Adipose tissue (tissue), 3 donors: ENCODE data around the gene CCDC81. TPM values are rescaled to one million over a fixed set of nuclear protein-coding genes. Genes with fewer than 3 reads are reported as not detected.
"Not testable (repeated sequence)": the region's sequence is repeated elsewhere in the genome, so short reads cannot be mapped to it uniquely, and the experiment has no call there.

ENCODE experiments used
- H3K27ac ChIP-seq: one replicate; pipeline ENCODE4 v1.5.1; 2013; ENCODE audit warnings: low read depth, low read length
- WGBS, 3 donors: extraction: QIAGEN DNeasy Blood & Tissue Kit; methylation state at CpG; one replicate each; pipeline ENCODE4 v1.1.7; 2013; 5-methylcytosine and 5-hydroxymethylcytosine counted together
- polyA plus RNA-seq, 3 donors: library from polyadenylated mRNA; stranded (reverse); fragments of 200-250 nt; gene quantifications; one replicate each; pipeline ENCODE4 v1.2.3, GENCODE V29; 2013
- donor health status: healthy with polysubstance abuse.
- donor health status: Bipolar disorder and iron deficiency.
- donor health status: healthy.

CCDC81 gene
- polyA plus RNA-seq, 3 donors: 0.12 to 0.52 (median 0.34) TPM

DNA sequence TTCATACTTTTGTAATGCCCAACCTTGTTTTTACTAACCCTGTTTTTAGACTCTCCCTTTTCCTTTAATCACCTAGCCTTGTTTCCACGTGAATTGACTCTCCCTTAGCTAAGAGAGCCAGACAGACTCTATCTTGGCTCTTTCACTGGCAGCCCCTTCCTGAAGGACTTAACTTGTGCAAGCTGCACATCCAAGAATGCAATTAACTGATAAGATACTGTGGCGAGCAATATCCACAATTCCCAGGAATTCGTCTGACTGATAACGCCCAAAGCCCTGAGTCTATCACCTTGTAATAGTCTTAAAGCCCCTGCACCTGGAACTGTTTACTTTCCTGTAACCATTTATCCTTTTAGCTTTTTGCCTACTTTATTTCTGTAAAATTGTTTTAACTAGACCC lies 48.8 kb downstream of the CCDC81 start:
- 40 to 55% (median 55%) methylated on average over 4 of the region's 4 CpGs for WGBS, 3 donors
- not testable (repeated sequence) for H3K27ac ChIP-seq

DNA sequence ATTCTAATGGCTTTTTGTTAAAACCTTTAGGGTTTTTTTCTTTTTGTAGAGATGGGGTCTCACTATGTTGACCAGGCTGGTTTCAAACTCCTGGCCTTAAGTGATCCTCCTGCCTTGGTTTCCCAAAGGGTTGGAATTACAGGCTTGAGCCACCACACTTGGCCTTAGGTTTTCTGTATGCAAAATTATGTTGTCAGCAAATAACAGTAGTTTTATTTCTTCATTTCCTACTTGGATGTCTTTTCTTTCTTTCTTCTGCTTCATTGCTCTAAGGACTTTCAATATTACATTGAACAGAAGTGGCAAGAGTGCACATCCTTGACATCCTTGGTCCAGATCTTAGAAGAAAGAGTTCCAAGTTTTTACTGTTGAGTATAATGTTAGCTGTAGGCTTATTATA lies 52.8 kb downstream of the CCDC81 start:
- no peak overlapping the region for H3K27ac ChIP-seq

DNA sequence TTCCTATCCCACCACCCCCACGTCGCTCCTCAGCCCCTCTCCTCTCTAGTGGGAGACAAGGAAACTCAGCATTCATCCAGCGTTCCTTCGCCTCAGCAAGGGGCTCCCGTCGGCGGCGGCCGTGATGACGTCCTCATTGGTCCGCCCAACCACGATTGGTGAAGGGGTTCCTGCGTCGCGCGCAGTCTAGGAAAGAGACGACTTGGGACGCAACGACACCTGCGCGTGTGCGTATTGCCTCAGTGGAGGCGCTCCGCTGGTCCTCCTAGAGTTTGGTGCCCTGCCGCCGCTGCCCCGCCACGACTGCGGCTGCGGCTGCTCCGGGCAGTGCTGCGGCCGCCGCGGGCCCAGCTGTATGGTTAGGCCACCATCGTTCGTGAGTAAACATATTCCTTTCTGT lies 56.6 kb downstream of the CCDC81 start:
- WGBS, 3 donors: 86 to 92% (median 91%) methylated on average over 36 to 37 of the region's 37 CpGs
- H3K27ac ChIP-seq: no peak overlapping the region

DNA sequence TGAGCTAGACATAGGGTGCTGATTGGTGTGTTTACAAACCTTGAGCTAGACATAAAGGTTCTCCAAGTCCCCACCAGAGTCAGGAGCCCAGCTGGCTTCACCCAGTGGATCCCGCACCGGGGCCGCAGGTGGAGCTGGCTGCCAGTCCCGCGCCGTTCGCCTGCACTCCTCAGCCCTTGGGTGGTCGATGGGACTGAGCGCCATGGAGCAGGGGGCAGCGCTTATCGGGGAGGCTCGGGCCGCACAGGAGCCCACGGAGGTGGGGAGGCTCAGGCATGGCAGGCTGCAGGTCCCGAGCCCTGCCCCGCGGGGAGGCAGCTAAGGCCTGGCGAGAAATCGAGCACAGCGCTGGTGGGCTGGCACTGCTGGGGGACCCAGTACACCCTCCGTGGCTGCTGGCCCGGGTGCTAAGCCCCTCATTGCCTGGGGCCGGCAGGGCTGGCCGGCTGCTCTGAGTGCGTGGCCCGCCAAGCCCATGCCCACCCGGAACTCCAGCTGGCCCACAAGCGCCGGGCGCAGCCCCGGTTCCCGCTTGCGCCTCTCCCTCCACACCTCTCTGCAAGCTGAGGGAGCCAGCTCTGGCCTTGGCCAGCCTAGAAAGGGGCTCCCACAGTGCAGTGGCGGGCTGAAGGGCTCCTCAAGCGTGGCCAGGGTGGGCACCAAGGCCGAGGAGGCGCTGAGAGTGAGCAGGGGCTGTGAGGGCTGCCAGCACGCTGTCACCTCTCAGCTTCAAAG lies 58.8 kb downstream of the CCDC81 start:
- 95 to 98% (median 96%) methylated on average over 23 to 38 of the region's 38 CpGs for WGBS, 3 donors
- H3K27ac ChIP-seq: not testable (repeated sequence)

DNA sequence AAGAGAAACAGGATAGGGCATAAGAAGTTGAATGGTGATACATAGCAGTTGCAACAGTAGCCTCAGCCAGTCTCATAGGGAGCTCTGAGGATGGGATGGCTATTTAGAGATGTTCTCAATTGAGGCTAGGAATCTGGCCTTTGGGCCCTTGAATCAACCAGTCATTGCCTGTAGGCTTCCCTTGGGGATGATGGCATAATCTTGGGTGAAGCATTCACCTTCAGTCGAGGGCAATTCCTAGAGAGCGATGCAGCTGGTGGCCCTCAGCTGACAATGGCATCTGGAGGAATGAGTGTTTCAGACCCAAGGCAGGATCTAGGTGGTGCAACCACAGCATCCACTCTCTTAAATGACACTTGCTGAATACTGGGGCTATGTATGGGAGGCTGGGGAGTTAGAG lies 61.0 kb downstream of the CCDC81 start:
- H3K27ac ChIP-seq: no peak overlapping the region
- 94 to 99% (median 97%) methylated on average over 2 of the region's 2 CpGs for WGBS, 3 donors

DNA sequence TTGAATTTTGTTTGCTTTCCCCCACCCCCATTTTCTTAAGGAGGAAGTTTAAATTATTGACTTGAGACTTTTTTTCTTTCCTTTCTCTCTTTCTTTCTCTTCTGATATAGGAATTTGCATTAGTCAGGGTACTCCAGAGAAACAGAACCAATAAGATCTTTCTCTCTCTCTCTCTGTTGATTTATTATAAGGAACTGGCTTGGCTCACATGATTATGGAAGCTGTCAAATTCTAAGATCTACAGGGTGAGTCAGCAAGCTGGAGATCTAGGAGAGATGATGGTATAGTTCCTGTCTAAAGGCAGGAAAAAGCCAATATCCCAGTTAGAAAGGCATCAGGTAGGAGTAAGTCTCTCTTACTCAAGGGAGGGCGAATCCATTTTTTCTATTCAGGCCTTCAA lies 64.0 kb downstream of the CCDC81 start:
- no peak overlapping the region for H3K27ac ChIP-seq
- WGBS, 3 donors: 100% methylated on average over 1 of the region's 1 CpG

DNA sequence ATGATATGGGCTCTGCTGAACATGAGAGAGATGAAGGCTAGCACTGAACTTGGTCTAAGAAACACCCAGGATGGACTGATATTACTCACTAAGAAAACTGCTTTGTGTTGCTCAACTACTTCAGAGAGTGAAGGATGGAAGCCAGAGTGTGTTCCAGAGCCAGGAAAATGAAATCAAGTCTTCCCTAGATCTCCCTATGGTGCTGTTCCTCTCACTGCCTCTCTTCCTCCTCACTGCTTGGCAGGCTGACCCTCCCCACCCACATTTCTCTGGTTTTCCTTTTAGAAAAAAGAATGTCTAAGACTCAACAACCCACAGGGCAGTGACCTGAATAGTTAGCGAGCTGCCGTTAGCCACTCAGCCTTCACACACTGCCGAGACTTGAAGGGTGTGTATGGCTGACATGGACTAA lies 65.6 kb downstream of the CCDC81 start:
- no peak overlapping the region for H3K27ac ChIP-seq

DNA sequence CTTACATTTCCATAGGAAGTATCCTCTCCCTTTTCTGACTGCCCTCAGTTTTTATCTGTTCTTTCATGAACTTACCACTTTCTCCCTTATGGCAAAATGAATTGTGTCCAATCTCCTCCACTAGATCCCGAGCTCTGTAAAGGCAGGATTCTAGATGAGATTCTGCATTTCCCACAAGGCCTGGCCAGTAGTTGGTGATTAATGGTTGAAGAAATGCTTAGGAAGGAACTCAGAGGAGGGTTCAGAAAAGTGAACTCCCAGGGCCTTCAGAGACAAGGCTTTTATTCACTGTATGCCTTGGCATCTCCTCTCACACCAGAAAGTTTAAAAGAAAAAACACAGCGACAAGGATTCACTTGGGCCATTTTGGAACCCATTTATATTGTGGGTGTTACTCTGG lies 66.2 kb downstream of the CCDC81 start:
- no peak overlapping the region for H3K27ac ChIP-seq
- WGBS, 3 donors: 50 to 70% (median 55%) methylated on average over 2 of the region's 2 CpGs

More for the DNA sequence above, 65.6 kb downstream of the CCDC81 start:
- 47 to 86% (median 63%) methylated on average over 3 of the region's 3 CpGs for WGBS, 3 donors

DNA sequence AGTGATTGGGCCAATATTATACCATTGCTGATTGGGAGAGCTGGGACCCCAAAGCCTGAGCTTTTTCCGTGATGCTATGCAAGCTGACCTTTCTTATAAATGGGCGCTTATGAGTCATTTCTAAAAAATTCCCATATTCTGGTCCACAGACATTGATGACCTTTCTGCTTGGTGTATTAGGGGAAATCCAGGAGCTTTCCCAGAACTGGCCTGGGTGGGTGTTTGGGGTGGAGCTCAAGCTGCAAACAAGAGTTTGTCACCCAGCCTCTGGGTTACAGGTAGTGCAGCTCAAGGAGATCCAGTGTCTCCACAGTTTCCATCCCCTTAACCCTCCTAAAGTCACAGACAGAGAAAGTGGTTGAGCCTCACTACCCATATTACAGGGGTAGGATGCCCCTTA lies 67.7 kb downstream of the CCDC81 start:
- WGBS, 3 donors: 75 to 91% (median 81%) methylated on average over 2 of the region's 2 CpGs
- H3K27ac ChIP-seq: no peak overlapping the region

DNA sequence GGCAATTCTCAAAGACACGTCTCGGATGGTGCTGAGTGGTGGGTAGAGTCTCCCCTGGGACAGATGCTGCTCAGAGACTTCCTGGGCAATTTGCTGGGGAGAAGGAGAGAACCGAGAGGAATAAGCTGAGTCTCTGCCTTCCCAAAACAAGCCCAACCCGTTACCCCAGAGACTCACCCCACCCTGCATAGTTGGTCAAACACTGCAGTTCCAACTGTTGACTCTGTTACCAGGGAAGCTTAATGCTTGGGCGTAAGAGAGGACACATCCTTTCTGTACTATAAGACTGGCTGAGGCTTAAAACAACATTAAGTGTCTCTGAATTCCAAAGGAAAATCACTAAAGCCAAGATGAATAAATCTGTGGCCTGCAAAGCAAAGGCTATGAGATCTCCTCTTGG lies 68.1 kb downstream of the CCDC81 start:
- 75 to 89% (median 76%) methylated on average over 5 of the region's 5 CpGs for WGBS, 3 donors
- H3K27ac ChIP-seq: no peak overlapping the region

DNA sequence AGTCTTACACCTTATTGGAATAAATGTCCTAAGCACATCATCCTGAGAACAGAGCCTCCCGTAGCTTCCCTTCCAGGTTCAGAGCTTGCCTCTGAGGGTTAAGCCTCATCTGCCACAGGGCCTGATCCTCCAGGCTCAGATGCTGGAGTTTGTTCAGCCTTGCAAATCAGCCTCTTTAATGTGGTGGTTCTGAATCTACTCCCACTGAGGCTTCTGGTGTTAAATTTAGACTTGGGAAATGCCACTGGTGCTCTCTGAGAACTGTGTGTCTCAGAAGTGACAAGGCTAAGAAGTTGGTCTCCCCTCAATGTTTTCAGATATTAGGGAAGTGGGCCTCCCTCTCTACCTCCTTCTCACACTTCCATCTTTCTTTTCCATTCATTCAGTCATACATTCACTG lies 68.7 kb downstream of the CCDC81 start:
- 0 to 2% (median 0%) methylated on average over 1 of the region's 1 CpG for WGBS, 3 donors

DNA sequence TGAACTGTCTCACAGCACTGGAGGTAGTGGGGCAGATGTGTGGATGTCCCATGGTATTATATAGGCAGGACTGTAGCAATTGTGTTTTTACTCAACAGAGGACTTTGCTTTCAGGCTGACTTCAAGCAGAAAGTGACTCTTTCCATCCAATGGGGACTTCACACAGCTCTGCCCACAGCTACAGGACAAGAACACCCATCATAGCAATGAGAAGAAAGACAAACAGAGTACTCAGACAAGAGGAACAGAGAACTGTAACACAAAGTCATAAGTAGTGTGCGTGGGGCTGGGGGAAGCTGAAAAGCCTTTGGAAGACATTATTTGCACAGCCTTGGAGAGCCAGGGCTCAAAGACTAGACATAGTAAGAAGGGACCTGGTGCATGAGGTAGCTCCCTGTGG lies 70.3 kb downstream of the CCDC81 start:
- no peak overlapping the region for H3K27ac ChIP-seq
- 94 to 100% (median 100%) methylated on average over 1 of the region's 1 CpG for WGBS, 3 donors

More for the DNA sequence above, 68.7 kb downstream of the CCDC81 start:
- no peak overlapping the region for H3K27ac ChIP-seq

DNA sequence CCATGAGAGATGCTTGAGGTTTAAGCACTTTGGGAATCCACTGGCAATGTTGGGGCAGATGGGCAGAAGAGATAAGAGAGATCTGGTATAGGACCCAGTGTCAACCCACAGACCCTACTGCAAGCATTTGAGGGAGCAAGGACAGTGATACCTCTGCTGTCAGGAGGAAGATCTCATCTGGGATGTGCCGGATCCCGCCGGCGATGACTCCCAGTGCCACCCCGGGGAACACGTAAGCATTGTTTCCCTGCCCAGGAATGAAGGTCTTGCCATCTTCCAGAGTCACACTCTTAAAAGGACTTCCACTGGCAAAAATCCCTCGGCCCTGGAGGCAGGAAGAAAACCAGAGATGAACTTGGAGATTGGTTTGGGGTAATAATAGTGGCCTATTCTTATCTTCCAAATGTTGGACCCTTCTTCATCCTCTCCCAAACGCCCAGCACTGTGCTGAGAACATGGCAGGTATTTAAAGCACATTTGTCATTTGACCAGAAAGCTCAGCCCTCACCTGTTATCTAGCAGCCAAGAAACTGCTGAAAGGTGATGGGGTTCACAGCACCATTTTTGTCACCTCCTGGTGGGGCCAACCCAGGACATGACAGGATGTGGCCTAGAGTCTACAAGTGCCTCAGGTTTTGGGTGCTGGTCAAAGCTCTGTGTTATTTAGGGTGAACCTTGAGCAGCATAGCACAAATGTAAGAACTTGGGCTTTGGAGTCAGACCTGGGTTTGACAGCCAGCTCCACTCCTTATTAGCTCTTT lies 71.7 kb downstream of the CCDC81 start:
- no peak overlapping the region for H3K27ac ChIP-seq
- 92 to 95% (median 94%) methylated on average over 8 of the region's 8 CpGs for WGBS, 3 donors

DNA sequence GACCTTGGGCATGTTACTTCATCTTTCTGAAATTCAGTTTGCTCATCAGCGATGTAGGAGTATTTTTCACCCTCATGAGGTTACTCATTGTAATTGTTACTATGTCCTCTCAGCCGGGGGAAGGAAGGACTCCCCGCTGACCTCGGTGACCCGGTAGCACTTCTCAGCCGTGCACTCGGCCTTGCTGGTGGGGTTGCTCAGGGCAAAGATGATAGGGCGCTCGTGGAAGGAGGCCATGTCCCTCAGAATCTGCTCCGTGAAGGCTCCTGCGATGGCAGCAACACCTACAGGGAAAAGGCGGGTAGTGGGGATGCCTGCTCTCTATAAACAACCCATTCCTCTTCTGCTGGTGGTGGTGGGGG lies 72.2 kb downstream of the CCDC81 start:
- H3K27ac ChIP-seq: no peak overlapping the region
- WGBS, 3 donors: 95 to 96% (median 96%) methylated on average over 12 of the region's 12 CpGs

DNA sequence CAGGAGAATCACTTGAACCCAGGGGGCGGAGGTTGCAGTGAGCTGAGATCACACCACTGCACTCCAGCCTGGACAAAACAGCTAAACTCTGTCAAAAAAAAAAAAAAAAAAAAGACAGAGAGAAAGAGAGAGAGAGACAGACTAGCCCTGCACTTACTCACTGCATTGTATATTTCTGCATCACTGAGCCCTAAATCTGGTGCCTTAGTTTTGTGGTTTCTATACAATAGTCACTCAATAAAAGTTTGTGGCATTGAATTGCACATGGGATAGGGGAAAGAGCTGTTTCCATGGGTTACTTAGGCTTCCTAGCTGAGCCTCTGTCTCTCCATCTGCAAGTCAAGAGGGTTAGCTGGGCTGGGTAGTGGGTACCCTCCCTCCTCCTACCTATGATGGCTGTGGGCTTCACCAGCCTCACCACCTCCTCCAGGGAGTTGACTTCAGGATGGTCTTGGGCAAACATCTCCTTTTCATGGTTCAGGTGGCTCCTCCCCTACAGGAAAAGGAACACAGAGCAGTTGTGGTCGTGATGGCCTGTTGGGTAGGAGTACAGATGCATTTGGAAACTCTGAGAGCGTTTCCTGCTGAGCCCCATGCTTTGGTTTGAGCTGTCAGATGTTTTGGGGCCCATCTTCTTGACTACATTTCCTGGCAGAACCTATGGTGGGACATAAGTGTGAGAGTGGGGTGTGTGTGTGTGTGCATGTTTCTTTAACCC lies 73.2 kb downstream of the CCDC81 start:
- WGBS, 3 donors: 73 to 83% (median 74%) methylated on average over 3 of the region's 3 CpGs
- no peak overlapping the region for H3K27ac ChIP-seq

DNA sequence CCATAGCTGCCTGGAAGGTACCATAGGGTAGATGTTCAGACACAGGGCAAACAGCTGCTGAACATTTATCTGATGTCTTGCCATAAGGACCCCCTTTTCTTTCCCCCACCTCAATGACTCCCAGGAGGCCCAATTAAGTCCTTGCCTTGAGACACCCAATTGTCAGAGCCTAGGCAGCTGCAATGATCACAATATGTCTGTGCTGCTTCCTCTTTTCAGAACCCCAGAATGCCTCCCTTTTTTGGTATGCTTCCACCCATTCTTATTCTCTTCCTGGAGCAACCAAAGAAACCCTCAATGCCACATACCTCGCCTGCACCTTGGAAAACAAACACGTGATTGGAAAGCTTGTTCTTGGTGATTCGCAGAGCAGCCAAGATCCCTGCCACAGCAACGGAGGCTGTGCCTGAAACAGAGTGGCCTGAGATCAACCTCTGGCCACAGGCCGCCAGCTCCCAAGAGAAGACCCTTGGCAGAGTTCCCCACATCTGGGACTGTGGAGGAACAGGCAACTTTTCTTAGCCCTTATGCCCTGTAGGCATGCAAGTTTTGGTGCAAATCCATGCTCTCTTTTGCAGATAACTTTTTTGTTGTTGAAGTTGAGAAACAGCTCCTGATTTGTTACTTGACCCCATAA lies 75.4 kb downstream of the CCDC81 start:
- 61 to 84% (median 66%) methylated on average over 5 of the region's 5 CpGs for WGBS, 3 donors
- H3K27ac ChIP-seq: no peak overlapping the region

DNA sequence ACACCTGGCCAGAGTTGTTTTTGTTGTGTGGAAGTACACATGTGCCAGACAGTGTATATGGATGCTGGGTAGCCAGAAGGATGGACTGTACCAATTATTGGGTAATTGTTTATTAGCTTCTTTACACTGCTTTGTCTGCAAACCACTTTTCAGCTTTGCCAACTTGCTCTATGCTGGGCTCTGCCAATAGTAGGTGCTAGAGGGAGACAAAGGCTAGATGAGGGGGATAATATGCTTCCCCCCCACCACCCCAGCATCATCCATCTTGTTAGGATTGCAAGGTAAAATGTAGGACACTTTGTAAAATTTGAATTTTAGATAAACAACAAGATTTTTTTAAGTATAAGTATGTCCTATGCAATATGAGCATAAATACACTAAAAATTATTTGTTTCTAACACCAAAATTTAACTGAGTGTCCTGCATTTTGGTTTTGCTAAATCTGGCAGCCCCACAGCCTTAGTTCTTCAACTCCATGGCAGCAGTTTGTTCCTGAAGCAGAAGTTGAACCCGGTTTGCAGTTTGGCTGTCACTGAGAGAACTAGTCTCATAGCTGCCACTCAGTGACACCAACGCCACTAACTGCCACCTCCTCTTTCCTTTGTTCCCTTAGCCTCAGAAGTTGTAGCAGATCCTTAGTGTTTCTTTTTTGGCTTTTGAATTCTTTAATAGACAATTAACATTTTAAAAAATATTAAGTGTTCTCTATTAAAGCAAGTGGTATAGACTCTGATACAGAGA lies 78.8 kb downstream of the CCDC81 start:
- 79 to 89% (median 84%) methylated on average over 2 of the region's 2 CpGs for WGBS, 3 donors

More for the DNA sequence above, 78.8 kb downstream of the CCDC81 start:
- H3K27ac ChIP-seq: no peak overlapping the region
